MM.1S (cell line): Measurements from ENCODE around the gene NHLRC4.

ENCODE experiments used
- EZH2phosphoT487 ChIP-seq: fragments of 300-600 bp; sonication (generic); IDR thresholded peaks from 2 replicates; pipeline ENCODE4 v1.6.1; 2018; ENCODE audit warnings: antibody characterized with exemption, low read length
- TF ChIP-seq, protein P1 (sequence below): fragments of 300-600 bp; sonication (generic); IDR thresholded peaks from 2 replicates; pipeline ENCODE4 v1.5.1; 2016; ENCODE audit warnings: antibody characterized with exemption, low read length, mixed read lengths

DNA sequence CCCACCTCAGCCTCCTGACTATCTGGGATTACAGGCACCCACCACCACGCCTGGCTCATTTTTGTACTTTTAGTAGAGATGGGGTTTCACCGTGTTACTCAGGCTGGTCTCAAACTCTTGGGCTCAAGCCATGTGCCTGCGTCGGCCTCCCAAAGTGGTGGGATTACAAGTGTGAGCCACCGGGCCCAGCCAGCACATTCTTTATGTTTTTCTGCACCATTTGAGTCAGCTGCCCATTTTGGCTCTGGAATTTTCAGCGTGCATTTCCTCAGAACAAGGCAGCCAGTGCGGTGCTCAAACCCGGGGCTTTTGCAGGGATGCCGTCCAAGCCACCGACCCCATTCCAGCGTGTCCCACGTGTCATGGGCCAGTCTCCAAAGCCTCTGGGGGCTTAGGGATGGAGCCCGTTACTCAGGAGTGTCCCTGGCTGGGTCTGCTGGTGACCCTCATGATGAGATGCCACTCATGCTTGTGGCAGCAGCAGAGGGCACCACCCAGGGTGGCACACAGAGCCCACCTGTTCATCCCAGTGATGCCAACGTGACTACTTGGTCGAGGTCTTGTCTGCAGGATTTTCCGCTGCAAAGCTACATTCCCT is 19.3 kb downstream of the NHLRC4 start:
- TF ChIP-seq EZH2phosphoT487, result no peak
- TF ChIP-seq, protein P1, sequence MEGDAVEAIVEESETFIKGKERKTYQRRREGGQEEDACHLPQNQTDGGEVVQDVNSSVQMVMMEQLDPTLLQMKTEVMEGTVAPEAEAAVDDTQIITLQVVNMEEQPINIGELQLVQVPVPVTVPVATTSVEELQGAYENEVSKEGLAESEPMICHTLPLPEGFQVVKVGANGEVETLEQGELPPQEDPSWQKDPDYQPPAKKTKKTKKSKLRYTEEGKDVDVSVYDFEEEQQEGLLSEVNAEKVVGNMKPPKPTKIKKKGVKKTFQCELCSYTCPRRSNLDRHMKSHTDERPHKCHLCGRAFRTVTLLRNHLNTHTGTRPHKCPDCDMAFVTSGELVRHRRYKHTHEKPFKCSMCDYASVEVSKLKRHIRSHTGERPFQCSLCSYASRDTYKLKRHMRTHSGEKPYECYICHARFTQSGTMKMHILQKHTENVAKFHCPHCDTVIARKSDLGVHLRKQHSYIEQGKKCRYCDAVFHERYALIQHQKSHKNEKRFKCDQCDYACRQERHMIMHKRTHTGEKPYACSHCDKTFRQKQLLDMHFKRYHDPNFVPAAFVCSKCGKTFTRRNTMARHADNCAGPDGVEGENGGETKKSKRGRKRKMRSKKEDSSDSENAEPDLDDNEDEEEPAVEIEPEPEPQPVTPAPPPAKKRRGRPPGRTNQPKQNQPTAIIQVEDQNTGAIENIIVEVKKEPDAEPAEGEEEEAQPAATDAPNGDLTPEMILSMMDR, result no peak
